HG02759 (cell line): Measurements from ENCODE around the gene DGKK.
"Not testable (repeated sequence)": the region's sequence is repeated elsewhere in the genome, so short reads cannot be mapped to it uniquely, and the experiment has no call there.

Experiments
- ATAC-seq: cut with Tn5 transposase; IDR thresholded peaks from one replicate; pipeline ENCODE4 v1.9.1; 2021; ENCODE audit warnings: mild to moderate bottlenecking, moderate library complexity; ENCODE audit not compliant: unreplicated experiment

The DGKK gene

DNA sequence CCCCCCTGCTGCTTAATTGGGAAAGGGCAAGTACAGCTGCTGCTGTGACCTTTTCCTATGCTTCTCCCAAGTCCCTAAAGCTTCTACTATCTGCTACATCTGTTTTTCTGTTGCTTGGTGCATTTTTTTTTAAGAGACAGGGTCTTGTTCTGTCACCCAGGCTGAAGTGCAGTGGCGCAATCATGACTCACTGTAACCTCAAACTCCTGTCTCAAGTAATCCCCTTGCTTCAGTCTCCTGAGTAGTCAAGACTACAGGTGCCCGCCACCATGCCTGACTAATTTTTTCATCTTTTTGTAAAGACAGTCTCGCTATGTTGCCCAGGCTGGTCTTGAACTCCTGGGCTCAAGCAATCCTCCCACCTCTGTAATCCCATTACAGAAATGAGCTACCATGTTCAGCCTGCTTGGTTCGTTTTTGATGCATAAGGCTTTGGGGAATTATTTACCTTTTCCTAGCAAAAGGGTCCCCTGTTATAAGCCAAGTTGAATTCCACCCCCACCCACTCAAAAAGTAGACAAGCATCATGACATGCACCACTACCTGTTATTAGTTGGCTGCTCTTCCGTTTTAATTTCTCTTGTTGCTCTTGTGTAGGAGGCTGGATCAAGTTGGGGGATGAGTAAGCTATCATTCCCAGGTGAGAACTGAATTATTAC, 39.6 kb downstream of the DGKK start:
- ATAC-seq: no peak

GRCh38 chrX:50428174-50428573, 42.5 kb downstream of the DGKK start:
- ATAC-seq: no peak

GRCh38 chrX:50407976-50408375, 62.6 kb downstream of the DGKK start:
- ATAC-seq: no peak

GRCh38 chrX:50403903-50404302, 66.7 kb downstream of the DGKK start:
- ATAC-seq: no peak

DNA sequence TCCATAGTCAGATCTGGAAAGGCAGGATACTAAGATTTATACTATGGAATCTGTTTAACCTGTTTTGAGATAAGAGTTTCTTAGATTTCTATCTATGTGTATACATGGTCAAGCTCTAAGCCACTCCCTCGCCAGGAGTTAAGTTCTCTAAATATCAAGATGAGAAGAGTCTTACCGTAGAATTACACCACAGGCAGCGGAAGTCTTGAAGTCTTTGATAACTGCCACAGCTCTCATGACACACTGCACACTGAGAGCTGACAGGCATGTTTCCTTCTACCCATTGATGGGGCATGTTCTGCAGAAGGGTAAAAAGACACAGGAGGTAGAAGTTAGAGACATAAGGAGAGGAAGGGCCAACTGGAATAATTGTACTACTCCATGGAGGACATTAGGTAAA, 67.7 kb downstream of the DGKK start:
- no peak for ATAC-seq

DNA sequence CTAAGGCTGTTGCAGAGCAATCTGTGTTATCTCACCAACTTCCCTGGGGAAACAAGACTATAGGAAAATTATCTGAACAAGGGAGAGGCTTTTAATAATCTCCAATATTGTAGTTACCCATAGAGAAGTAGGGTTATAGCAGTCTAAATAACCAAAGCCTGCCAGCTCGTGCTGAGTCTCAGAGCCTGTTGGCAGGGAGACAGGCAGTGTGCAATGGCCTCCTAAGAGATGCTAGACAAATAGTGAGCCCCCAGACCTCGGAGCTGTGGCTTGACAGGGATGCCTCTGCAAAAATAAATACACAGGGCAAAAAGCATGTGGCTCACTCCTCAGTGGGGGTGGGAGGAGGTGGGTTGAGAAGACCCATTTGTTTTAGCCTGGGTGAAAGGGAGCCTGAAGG, 76.7 kb downstream of the DGKK start:
- ATAC-seq: no peak

DNA sequence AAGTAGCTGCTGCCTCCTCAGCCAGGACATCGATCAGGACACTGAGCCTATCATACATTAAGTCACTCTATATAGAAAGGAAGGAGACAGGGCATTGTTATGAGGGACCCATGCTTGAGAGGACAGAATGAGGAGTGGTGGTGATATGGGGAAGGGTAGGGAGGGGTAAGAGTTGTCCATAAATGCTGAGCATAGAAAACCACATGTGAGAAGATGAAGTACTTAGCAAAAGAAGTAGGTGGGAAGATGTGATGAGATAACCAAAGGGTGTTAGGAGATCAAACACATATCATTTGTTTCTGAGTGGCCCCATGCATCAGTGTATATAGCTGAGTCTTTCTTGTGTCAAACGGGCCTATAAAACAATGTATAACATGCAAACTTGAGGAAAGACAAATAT, 84.1 kb downstream of the DGKK start:
- ATAC-seq: no peak

DNA sequence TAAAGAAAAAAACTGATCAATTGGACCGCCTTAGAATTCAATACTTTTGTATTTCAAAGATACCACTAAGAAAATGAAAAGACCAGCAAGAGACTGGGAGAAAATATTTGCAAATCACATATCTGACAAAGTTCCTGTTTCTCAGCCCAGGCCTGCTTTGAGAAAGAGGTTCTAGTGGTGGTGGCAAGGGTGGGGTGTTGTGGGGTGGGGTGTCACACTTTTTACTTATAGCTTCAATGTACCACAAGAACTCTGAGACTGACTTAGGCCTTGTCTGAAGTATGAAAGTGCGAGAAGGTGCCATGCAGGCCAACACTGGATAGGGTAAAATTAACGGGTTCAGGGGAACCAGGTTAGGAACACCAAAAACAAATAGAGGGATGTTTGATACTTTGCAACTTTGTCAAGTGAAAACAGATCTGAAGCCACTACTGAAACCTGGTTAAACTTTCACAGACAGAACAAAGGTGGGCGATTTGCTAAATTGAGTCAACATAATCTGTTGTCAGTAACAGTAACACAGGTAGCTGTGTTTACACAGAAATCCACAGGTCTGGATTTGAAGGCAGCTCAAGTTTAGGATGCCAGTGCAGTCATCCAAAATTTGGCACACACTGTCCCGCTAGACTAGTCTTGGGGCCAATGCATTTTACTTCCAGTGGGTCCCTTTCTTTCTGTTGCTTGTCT, 88.8 kb downstream of the DGKK start:
- no peak for ATAC-seq

- ATAC-seq: no peak
These were observed 95.0 kb downstream of the DGKK start for GRCh38 chrX:50375481-50376267.

DNA sequence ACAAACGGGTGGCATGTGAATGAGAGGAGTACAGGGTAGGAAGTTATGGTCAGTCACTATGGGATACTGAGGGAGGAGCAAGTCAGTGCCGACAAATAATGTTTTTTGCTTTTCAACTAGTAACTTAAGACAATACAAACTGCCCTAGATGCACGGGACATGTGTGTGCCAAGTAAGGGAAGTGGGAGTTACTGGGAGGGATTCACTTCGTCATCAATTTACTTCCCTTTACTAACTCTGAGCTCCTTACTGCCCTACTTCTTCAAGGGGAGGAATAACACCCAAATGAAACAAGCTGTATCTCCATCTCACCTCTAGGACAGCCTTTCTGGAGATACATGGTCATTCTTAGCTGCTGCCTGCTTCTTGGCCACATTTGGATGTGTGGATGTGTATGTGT, 97.7 kb downstream of the DGKK start:
- no peak for ATAC-seq

- no peak for ATAC-seq
These were observed 126.7 kb downstream of the DGKK start for GRCh38 chrX:50343917-50344316.

GRCh38 chrX:50333308-50333707, 137.3 kb downstream of the DGKK start:
- ATAC-seq: no peak

DNA sequence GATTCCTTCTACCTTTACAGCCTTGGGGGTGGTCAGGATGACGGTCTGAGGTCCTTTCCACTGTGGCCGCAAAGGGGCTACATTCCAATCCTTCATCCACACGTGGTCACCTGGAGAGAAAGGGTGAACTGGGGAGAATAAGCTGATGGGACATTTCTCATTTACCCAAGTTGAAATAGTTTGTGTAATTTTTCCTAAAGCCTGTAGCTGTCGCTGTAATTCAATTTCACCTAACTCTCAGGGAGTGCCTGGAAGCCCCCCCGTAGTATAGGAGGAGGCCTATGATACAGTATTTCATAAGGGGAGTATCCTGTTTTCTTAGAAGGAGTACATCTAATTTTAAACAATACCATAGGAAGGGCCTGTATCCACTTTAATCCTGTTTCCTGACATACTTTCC, 138.0 kb downstream of the DGKK start:
- not testable (repeated sequence) for ATAC-seq

DNA sequence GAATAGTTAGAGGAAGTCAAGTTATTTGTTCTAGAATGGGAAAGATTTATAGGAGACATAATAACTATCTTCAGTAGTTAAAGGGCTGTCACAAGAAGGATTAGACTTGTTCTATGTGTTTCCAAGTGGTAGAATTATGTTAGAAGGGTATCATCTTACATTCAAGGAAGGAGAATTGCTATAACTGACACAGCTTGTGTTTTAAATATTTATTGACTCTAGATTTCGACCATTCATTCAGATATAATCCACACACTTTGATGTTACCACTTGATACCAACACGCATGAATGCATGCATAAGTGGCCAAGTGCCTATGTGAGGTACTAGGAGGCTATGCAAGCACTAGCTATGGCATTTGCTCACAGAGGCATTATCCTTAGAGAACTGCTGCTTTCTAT, 143.4 kb downstream of the DGKK start:
- ATAC-seq: no peak
